Activated CD4-positive, alpha-beta T cell treated with anti-CD3 and anti-CD28 coated beads, Interleukin-2, amount 50 U/mL, for 4 hours (primary cell): Measurements from ENCODE around the gene SHISA5.

Experiments
- DNase-seq, 2 experiments: peaks; one replicate each; pipeline ENCODE4 v3.0.0-alpha.2; 2020

The SHISA5 gene

GRCh38 chr3:48456456-48456855 lies 47.5 kb downstream of the SHISA5 start:
- DNase-seq = no peak

- no peak for DNase-seq
Measured at GRCh38 chr3:48451270-48451669, 52.7 kb downstream of the SHISA5 start.

DNA sequence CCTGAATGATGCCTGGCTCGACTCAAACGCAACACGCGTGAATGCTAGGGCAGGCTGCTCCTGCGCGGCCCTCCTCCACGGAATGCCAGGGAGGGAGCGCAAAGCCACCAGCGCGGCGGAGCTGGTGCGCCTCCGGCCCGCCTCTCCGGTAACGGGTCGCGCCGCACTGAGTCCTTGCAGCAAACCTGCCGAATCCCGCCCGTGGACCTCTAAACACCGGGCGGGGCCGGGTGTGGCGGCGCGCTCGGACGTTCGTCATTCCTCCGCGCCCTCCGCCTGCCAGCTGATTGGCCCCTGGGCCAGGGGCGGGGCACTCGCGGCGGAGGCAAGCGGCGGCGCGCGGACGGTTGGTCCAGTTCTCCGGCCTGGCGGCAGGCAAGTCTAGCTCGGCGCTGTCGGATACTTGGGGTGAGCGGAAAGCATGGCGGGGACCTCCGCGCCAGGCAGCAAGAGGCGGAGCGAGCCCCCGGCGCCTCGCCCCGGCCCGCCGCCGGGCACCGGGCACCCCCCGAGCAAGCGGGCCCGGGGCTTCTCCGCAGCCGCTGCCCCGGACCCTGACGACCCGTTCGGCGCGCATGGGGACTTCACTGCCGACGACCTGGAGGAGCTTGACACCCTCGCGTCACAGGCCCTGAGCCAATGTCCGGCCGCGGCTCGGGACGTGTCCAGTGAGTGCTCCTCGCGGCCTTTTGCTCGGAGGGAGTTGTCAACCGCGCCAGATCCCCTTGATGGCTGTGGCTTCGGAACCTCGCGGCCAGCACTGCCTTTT lies 57.4 kb downstream of the SHISA5 start, which contains the start of gene ATRIP:
TSS of gene ATRIP (plus strand) at position 313 of the 769 bp plus-strand sequence. CDS start at position 422, 109 bp downstream.
- peak; percentile 74 to 76 for DNase-seq

- DNase-seq = no peak
Measured at GRCh38 chr3:48446043-48446424, 57.9 kb downstream of the SHISA5 start.

- DNase-seq = no peak
Measured at GRCh38 chr3:48445277-48445882, 58.6 kb downstream of the SHISA5 start.

DNA sequence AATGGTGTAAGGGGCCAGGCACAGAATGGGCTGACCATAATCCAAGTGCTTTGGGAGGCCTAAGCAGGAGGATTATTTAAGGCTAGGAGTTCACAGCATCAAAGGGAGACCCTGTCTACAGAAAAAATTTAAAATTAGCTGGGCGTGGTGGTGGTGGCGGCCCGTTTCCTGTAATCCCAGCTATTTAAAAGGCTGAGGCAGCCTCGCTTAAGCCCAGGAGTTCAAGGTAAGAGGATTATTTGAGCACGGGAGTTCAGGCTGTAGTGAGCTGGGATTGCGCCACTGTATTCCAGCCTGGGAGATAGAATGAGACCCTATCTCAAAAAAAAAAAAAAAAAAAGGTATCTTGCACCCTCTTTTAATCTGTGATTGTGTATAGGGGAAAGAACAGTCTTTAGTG lies 62.0 kb downstream of the SHISA5 start:
- no peak for DNase-seq

GRCh38 chr3:48440590-48440958 lies 63.4 kb downstream of the SHISA5 start:
- no peak for DNase-seq

DNA sequence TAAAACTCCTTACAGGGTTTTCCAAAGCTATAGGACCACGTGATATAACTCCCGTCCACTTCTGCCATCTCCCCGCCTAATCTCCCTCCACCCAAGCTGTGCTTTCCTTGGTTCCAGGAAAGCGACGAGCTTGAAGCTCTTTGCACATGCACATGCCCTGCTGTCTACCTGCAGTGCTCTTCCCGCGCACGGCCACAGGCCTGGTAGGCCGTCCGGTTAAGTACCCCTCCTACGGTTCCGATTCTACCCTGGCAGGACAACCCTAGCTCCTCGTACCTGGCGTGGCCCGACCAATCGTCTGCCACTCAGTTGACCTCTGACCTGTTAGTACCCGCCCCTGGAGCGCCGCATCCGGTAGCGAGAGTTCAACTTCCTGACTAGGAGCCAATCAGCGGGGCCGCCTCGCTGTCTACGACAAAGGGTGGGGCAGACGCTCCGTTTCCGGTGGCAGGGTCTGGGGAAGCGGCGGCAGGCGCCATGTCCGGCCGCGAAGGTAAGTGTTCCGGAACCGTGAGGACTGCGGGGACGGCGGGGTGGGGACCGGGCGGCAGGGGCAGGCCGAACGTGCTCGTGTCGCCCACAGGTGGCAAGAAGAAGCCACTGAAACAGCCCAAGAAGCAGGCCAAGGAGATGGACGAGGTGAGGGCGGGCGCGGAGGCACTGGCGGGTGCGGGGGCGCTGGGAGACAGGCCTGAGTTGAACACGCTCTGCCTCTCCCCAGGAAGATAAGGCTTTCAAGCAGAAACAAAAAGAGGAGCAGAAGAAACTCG lies 64.0 kb downstream of the SHISA5 start, which contains the start of the genes CCDC51 and TMA7:
TSS of gene CCDC51 (minus strand) at position 300 of the 770 bp plus-strand sequence. CDS start 4,991 bp downstream, outside the sequence.
TSS of gene TMA7 (plus strand) at position 438 of the 770 bp plus-strand sequence. CDS start at position 478, 40 bp downstream.
- DNase-seq = peak; percentile 98

- DNase-seq = no peak
Measured at GRCh38 chr3:48437812-48438211, 66.2 kb downstream of the SHISA5 start.

DNA sequence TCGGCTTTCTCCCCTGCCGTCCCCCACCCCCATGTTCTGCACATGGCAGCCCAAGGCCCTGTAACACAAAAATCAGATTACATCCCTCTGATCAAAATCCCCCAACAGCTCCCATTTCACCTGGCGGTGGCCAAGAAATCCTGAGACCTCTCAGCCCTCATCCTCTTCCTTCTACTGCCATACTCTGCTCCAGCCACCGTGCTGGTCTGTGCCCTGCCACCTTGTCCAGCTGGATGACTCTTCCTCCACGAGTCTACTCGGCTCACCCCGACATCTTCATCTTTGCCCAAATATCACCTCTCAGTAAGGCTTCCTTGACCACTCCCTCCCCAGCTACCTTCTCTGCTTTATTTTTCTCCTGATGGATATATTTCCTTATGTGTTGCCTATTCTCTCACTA lies 67.1 kb downstream of the SHISA5 start:
- DNase-seq = no peak

GRCh38 chr3:48436477-48436787 lies 67.5 kb downstream of the SHISA5 start:
- no peak for DNase-seq

GRCh38 chr3:48435774-48436476 lies 68.0 kb downstream of the SHISA5 start:
- peak; percentile 81 to 85 for DNase-seq

- no peak for DNase-seq
Measured at GRCh38 chr3:48435223-48435595, 68.8 kb downstream of the SHISA5 start.

- no peak for DNase-seq
Measured at GRCh38 chr3:48434591-48435222, 69.3 kb downstream of the SHISA5 start.

GRCh38 chr3:48433472-48434118 lies 70.4 kb downstream of the SHISA5 start:
- no peak for DNase-seq

DNA sequence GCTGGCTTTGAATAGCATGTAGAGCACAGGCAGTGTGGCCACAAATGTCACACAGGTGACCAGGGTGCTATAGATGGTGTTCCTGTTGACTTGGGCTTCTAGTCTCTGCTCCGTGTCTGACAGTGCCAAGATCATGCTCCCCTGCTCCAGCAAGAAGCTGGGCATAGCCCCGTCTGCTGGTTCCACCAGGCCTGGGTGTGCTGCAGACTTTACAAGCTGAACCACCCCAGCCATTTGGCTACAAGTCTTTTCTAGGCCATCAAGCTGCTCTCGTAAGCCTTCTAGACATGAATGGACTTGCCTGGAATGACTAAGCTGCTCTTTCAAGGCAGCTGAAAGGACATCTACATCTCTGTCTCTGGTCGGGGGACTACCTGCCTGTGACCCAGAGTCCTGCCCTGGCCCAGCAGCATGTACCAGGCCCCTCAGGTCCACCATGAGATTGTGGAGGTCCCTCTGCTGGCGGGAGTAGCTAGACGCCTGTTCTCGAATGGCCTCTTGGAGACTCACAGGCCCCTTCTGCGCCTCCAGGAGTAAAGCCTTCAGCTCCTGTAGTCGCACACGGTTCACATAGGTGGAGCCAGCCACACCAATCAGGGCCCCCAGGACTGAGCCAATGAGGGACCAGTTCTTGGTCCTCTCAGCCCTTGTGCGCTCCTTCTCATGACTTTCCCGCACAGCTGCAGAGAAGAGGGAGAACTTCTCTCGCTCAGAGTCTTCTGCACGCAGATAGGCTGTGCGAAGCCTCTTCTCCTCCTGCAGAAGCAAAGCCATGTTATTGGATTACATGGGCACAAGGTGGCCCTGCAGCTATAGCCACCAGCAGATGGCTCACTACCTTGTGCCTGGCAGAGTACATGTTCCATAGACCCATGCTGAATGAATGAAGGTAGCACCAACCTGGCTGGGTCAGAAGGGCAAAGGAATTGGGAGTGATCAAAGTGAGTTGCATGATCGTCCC lies 71.3 kb downstream of the SHISA5 start:
- no peak for DNase-seq

- DNase-seq = no peak
Measured at GRCh38 chr3:48431224-48432029, 72.5 kb downstream of the SHISA5 start.

GRCh38 chr3:48430708-48431101 lies 73.3 kb downstream of the SHISA5 start:
- DNase-seq = no peak

- no peak for DNase-seq
Measured at GRCh38 chr3:48429960-48430707, 73.8 kb downstream of the SHISA5 start, which contains the start of gene PLXNB1. TSS of gene PLXNB1 (minus strand) at chr3:48430086. CDS start at chr3:48424611, 5,475 bp downstream.
